CD4-positive, alpha-beta T cell (primary cell): ENCODE measurements around the gene DGKK. TPM values are rescaled to one million over a fixed set of nuclear protein-coding genes. Genes with fewer than 3 reads are reported as not detected.
"Not testable (repeated sequence)": the region's sequence is repeated elsewhere in the genome, so short reads cannot be mapped to it uniquely, and the experiment has no call there.

Experiments
- ATAC-seq: fragments of 200-7000 bp; cut with Tn5 transposase; one replicate; pipeline ENCODE4 v1.10.0; 2022; ENCODE audit warnings: mild to moderate bottlenecking; ENCODE audit not compliant: poor library complexity
- CTCF ChIA-PET: fragments of 350-600 bp; sonication (Branson Sonifier 250); formaldehyde crosslinking; loops from one replicate; lab custom pipeline; 2021; ENCODE audit warnings: antibody characterized with exemption, inconsistent platforms; lab: Charles Lee
- POLR2A ChIA-PET: fragments of 350-600 bp; sonication (Branson Sonifier 250); formaldehyde crosslinking; loops from one replicate; lab custom pipeline; 2021; ENCODE audit warnings: antibody characterized with exemption, inconsistent platforms; lab: Charles Lee
- DNase-seq, 14 experiments: peaks; one replicate each; pipeline ENCODE4 v3.0.0-alpha.2; 2013 to 2020; ENCODE audit warnings: mixed read lengths in 2 of 14
- H3K27ac ChIP-seq, 2 donors: one replicate each; pipeline versions ENCODE4 v1.5.1 to v1.7.0; 2013; ENCODE audit warnings: low read length in 2 of 2, low read depth in 1 of 2, mild to moderate bottlenecking in 1 of 2
- H3K27me3 ChIP-seq, 2 experiments: 1 replicate in 1 of 2; 2 replicates in 1 of 2; pipeline versions ENCODE4 v1.6.1 to v1.7.0; 2013; ENCODE audit warnings: low read length in 2 of 2, control low read depth in 1 of 2, mild to moderate bottlenecking in 1 of 2, moderate library complexity in 1 of 2; ENCODE audit not compliant: insufficient read depth in 2 of 2, control insufficient read depth in 1 of 2
- H3K36me3 ChIP-seq: one replicate; pipeline ENCODE4 v1.6.1; 2013; ENCODE audit warnings: low read length, control low read depth; ENCODE audit not compliant: insufficient read depth
- H3K4me1 ChIP-seq: one replicate; pipeline ENCODE4 v1.6.1; 2013; ENCODE audit warnings: low read length, control low read depth; ENCODE audit not compliant: insufficient read depth
- H3K4me3 ChIP-seq: one replicate; pipeline ENCODE4 v1.5.1; 2013; ENCODE audit warnings: mild to moderate bottlenecking, low read length, moderate library complexity
- H3K9me3 ChIP-seq, 2 experiments: 1 replicate in 1 of 2; 2 replicates in 1 of 2; pipeline versions ENCODE4 v1.6.1 to v1.7.0; 2013; ENCODE audit warnings: low read length in 2 of 2, mild to moderate bottlenecking in 2 of 2, control low read depth in 1 of 2, moderate library complexity in 1 of 2; ENCODE audit not compliant: control insufficient read depth in 1 of 2, insufficient read depth in 1 of 2
- H3K27ac Mint-ChIP-seq: one replicate; pipeline ENCODE4 v1.8.0; 2020; ENCODE audit warnings: mixed read lengths
- H3K27me3 Mint-ChIP-seq: one replicate; pipeline ENCODE4 v1.8.0; 2021; ENCODE audit warnings: mixed read lengths
- H3K36me3 Mint-ChIP-seq: one replicate; pipeline ENCODE4 v1.8.0; 2021; ENCODE audit warnings: low read depth, mixed read lengths
- H3K4me1 Mint-ChIP-seq: one replicate; pipeline ENCODE4 v1.8.0; 2021; ENCODE audit warnings: low read depth, mixed read lengths
- H3K4me3 Mint-ChIP-seq: one replicate; pipeline ENCODE4 v1.8.0; 2020; ENCODE audit warnings: mild to moderate bottlenecking, mixed read lengths
- H3K9me3 Mint-ChIP-seq: one replicate; pipeline ENCODE4 v1.8.0; 2020; ENCODE audit warnings: mixed read lengths
- CTCF ChIP-seq: fragments of 200-600 bp; IDR thresholded peaks from one replicate; pipeline ENCODE4 v1.8.0; 2022; ENCODE audit warnings: antibody characterized with exemption, mild to moderate bottlenecking
- intact Hi-C, 2 experiments: fragments of 100-400 bp; cut with DNase I in 1 of 2; cut with micrococcal nuclease in 1 of 2; formaldehyde crosslinking; loops; one replicate each; pipeline versions ENCODE4 v1.15.1 to v1.9.0; 2023 to 2025; cut with DNase I, micrococcal nuclease
- total RNA-seq, 174 experiments: library from RNA in 2 of 174; stranded (reverse) in 2 of 174; gene quantifications; one replicate each; pipeline ENCODE4 v1.2.3 and lab custom pipeline; 2021 to 2026

DGKK gene
- total RNA-seq, 2 experiments from 2014 or later = not detected

- no peak overlapping the region for H3K27ac ChIP-seq
- peaks cover 0 to 3% of the 10 kb centered on the region in 2 experiments for H3K9me3 ChIP-seq
- Mint-ChIP-seq H3K9me3 (no peaks in the 10 kb centered on the region), H3K36me3 (no peaks in the 10 kb centered on the region), H3K4me3 (no peak overlapping the region), H3K27ac (no peak overlapping the region), H3K27me3 (no peaks in the 10 kb centered on the region), H3K4me1 (no peaks in the 10 kb centered on the region)
- no peak for ATAC-seq
- TF ChIP-seq CTCF = no peak
- no peaks in the 10 kb centered on the region for H3K4me1 ChIP-seq
- ChIA-PET CTCF (no interaction called here), POLR2A (no interaction called here)
- no peaks in the 10 kb centered on the region for H3K27me3 ChIP-seq
- no peak for DNase-seq
- intact Hi-C loops = no loop called here
- H3K4me3 ChIP-seq = no peak overlapping the region
- H3K36me3 ChIP-seq = no peaks in the 10 kb centered on the region
Observed at GRCh38 chrX:50333308-50333707, 137.3 kb downstream of the DGKK start.

GRCh38 chrX:50332668-50333067, 138.0 kb downstream of the DGKK start:
- H3K9me3 ChIP-seq, H3K4me1 Mint-ChIP-seq, DNase-seq, CTCF ChIA-PET, H3K27ac ChIP-seq, H3K27ac Mint-ChIP-seq, intact Hi-C loops, H3K9me3 Mint-ChIP-seq, H3K4me3 Mint-ChIP-seq, POLR2A ChIA-PET, H3K4me3 ChIP-seq, H3K36me3 Mint-ChIP-seq, H3K27me3 Mint-ChIP-seq, H3K4me1 ChIP-seq, H3K36me3 ChIP-seq, ATAC-seq, H3K27me3 ChIP-seq: not testable (repeated sequence)

GRCh38 chrX:50327235-50327634, 143.4 kb downstream of the DGKK start:
- ATAC-seq = no peak
- TF ChIP-seq CTCF = no peak
- H3K27ac ChIP-seq = no peak overlapping the region
- Mint-ChIP-seq H3K36me3 (no peaks in the 10 kb centered on the region), H3K27ac (no peak overlapping the region), H3K4me3 (no peak overlapping the region), H3K9me3 (no peaks in the 10 kb centered on the region), H3K4me1 (no peaks in the 10 kb centered on the region), H3K27me3 (no peaks in the 10 kb centered on the region)
- no peaks in the 10 kb centered on the region for H3K36me3 ChIP-seq
- H3K9me3 ChIP-seq = peaks cover 0 to 3% of the 10 kb centered on the region in 2 experiments
- POLR2A ChIA-PET = no interaction called here
- no peak overlapping the region for H3K4me3 ChIP-seq
- no peak for DNase-seq
- CTCF ChIA-PET = no interaction called here
- H3K4me1 ChIP-seq = no peaks in the 10 kb centered on the region
- intact Hi-C loops = loop anchor here in 1 of 2 experiments (10.0 kb wide), 1 partner anchor 1692 kb away; no protein-coding TSS in a partner anchor
- no peaks in the 10 kb centered on the region for H3K27me3 ChIP-seq
